IPS DF 6.9 (cell line): ENCODE data around the gene PRLR.
"Not testable (repeated sequence)": the region's sequence is repeated elsewhere in the genome, so short reads cannot be mapped to it uniquely, and the experiment has no call there.

Experiments
- DNase-seq: peaks from one replicate; pipeline ENCODE4 v3.0.0-alpha.2; 2013; ENCODE audit warnings: low read depth, low spot score
- H3K27ac ChIP-seq: one replicate; pipeline ENCODE4 v1.5.1; 2013; ENCODE audit warnings: low read length, control low read depth
- H3K27me3 ChIP-seq: 2 replicates; pipeline ENCODE4 v1.6.1; 2013; ENCODE audit warnings: mild to moderate bottlenecking, low read length; ENCODE audit not compliant: control insufficient read depth, insufficient read depth
- H3K36me3 ChIP-seq: 2 replicates; pipeline ENCODE4 v1.6.1; 2013; ENCODE audit warnings: low read length; ENCODE audit not compliant: control insufficient read depth, insufficient read depth
- H3K4me1 ChIP-seq: 2 replicates; pipeline ENCODE4 v1.6.1; 2013; ENCODE audit warnings: low read length; ENCODE audit not compliant: control insufficient read depth, insufficient read depth
- H3K4me3 ChIP-seq: 2 replicates; pipeline ENCODE4 v1.5.1; 2013; ENCODE audit warnings: mild to moderate bottlenecking, low read length
- H3K9me3 ChIP-seq: 2 replicates; pipeline ENCODE4 v1.6.1; 2013; ENCODE audit warnings: low read length, inconsistent platforms; ENCODE audit not compliant: control insufficient read depth, insufficient read depth
- WGBS: extraction: QIAGEN DNeasy Blood & Tissue Kit; methylation state at CpG from one replicate; pipeline ENCODE4 v1.1.7; 2013; ENCODE audit warnings: mixed read lengths, missing lambda C conversion rate; ENCODE audit not compliant: insufficient read length, insufficient coverage; 5-methylcytosine and 5-hydroxymethylcytosine counted together

Gene PRLR

GRCh38 chr5:35112300-35112699 is 118.0 kb downstream of the PRLR start:
- Histone ChIP-seq H3K27me3 (no peaks in the 10 kb centered on the region; the same call in 1 of the 2 replicates), H3K27ac (no peak overlapping the region), H3K9me3 (no peaks in the 10 kb centered on the region), H3K4me3 (no peak overlapping the region), H3K4me1 (peaks cover 2% of the 10 kb centered on the region; the same call in 1 of the 2 replicates), H3K36me3 (no peaks in the 10 kb centered on the region)
- no CpG with 5 or more reads among the region's 4 CpGs for WGBS
- no peak for DNase-seq

DNA sequence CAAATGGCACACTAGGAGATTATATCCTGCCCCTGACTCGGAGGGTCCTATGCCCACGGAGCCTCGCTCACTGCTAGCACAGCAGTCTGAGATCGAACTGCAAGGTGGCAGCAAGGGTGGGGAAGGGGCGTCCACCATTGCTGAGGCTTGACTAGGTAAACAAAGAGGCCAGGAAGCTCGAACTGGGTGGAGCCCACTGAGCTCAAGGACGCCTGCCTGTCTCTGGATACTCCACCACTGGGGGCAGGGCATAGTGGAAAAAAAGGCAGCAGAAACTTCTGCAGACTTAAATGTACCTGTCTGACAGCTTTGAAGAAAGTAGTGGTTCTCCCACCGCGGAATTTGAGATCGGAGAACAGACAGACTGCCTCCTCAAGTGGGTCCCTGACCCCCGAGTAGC is 125.7 kb downstream of the PRLR start:
- not testable (repeated sequence) for H3K27me3 ChIP-seq, H3K4me3 ChIP-seq, H3K9me3 ChIP-seq, DNase-seq, H3K36me3 ChIP-seq, H3K4me1 ChIP-seq, H3K27ac ChIP-seq
- no CpG with 5 or more reads among the region's 11 CpGs for WGBS

- no CpG with 5 or more reads among the region's 5 CpGs for WGBS
- H3K27me3 ChIP-seq: no peaks in the 10 kb centered on the region
- H3K36me3 ChIP-seq: no peaks in the 10 kb centered on the region
- H3K4me1 ChIP-seq: no peaks in the 10 kb centered on the region
- H3K9me3 ChIP-seq: no peaks in the 10 kb centered on the region
- H3K27ac ChIP-seq: no peak overlapping the region
- no peak overlapping the region for H3K4me3 ChIP-seq
- DNase-seq: no peak
Observed at GRCh38 chr5:35103637-35104299, 126.5 kb downstream of the PRLR start.

- not testable (repeated sequence) for H3K27ac ChIP-seq, H3K36me3 ChIP-seq, H3K27me3 ChIP-seq, H3K4me3 ChIP-seq, H3K9me3 ChIP-seq, DNase-seq, H3K4me1 ChIP-seq
- no CpG with 5 or more reads among the region's 9 CpGs for WGBS
Observed at GRCh38 chr5:35101720-35102119, 128.6 kb downstream of the PRLR start.

GRCh38 chr5:35101016-35101415 is 129.3 kb downstream of the PRLR start:
- Histone ChIP-seq H3K9me3 (no peaks in the 10 kb centered on the region), H3K27ac (no peak overlapping the region), H3K27me3 (no peaks in the 10 kb centered on the region), H3K36me3 (no peaks in the 10 kb centered on the region), H3K4me3 (no peak overlapping the region), H3K4me1 (no peaks in the 10 kb centered on the region)
- WGBS: no CpG with 5 or more reads among the region's 4 CpGs
- DNase-seq: no peak

GRCh38 chr5:35098214-35098613 is 132.1 kb downstream of the PRLR start:
- Histone ChIP-seq H3K27me3 (no peaks in the 10 kb centered on the region), H3K4me3 (no peak overlapping the region), H3K36me3 (no peaks in the 10 kb centered on the region), H3K9me3 (no peaks in the 10 kb centered on the region), H3K4me1 (no peaks in the 10 kb centered on the region), H3K27ac (no peak overlapping the region)
- no peak for DNase-seq
- WGBS: no CpG with 5 or more reads among the region's 4 CpGs

GRCh38 chr5:35096932-35097331 is 133.4 kb downstream of the PRLR start:
- WGBS: no CpG with 5 or more reads among the region's 1 CpG
- no peak for DNase-seq
- H3K4me1 ChIP-seq: no peaks in the 10 kb centered on the region
- no peak overlapping the region for H3K27ac ChIP-seq
- no peak overlapping the region for H3K4me3 ChIP-seq
- H3K36me3 ChIP-seq: no peaks in the 10 kb centered on the region
- no peaks in the 10 kb centered on the region for H3K27me3 ChIP-seq
- H3K9me3 ChIP-seq: no peaks in the 10 kb centered on the region

GRCh38 chr5:35096216-35096615 is 134.1 kb downstream of the PRLR start:
- H3K9me3 ChIP-seq: no peaks in the 10 kb centered on the region
- no peaks in the 10 kb centered on the region for H3K27me3 ChIP-seq
- no peaks in the 10 kb centered on the region for H3K36me3 ChIP-seq
- no peak for DNase-seq
- WGBS: no CpG with 5 or more reads among the region's 3 CpGs
- H3K4me3 ChIP-seq: no peak overlapping the region
- no peak overlapping the region for H3K27ac ChIP-seq
- no peaks in the 10 kb centered on the region for H3K4me1 ChIP-seq

- H3K9me3 ChIP-seq: no peaks in the 10 kb centered on the region
- H3K27ac ChIP-seq: no peak overlapping the region
- H3K4me1 ChIP-seq: no peaks in the 10 kb centered on the region
- WGBS: no CpG with 5 or more reads among the region's 3 CpGs
- no peak overlapping the region for H3K4me3 ChIP-seq
- no peak for DNase-seq
- H3K36me3 ChIP-seq: no peaks in the 10 kb centered on the region
- no peaks in the 10 kb centered on the region for H3K27me3 ChIP-seq
Observed at GRCh38 chr5:35095366-35095765, 134.9 kb downstream of the PRLR start.

DNA sequence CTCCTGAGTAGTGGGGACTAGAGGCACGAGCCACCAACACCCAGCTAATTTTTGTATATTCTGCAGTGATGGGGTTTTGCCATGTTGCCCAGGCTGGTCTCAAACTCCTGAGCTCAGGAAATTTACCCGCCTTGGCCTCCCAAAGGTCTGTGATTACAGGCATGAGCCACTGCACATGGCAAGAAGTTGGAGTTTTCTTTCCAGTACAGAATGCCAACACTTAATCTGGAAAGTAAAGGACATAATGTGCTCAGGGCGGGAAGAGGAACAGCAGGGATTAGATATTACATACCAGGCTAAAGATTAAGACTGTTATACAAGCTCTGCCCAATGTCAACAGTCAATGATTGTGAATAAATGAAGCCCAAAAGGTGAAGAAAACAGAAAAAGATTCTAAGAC is 135.3 kb downstream of the PRLR start:
- Histone ChIP-seq H3K4me1 (no peaks in the 10 kb centered on the region), H3K27me3 (no peaks in the 10 kb centered on the region), H3K4me3 (no peak overlapping the region), H3K36me3 (no peaks in the 10 kb centered on the region), H3K27ac (no peak overlapping the region), H3K9me3 (no peaks in the 10 kb centered on the region)
- no CpG with 5 or more reads among the region's 3 CpGs for whole genome bisulfite sequencing
- no peak for DNase-seq

- no peak overlapping the region for H3K27ac ChIP-seq
- DNase-seq: no peak
- no CpG with 5 or more reads among the region's 2 CpGs for WGBS
- no peak overlapping the region for H3K4me3 ChIP-seq
- H3K27me3 ChIP-seq: no peaks in the 10 kb centered on the region
- no peaks in the 10 kb centered on the region for H3K4me1 ChIP-seq
- no peaks in the 10 kb centered on the region for H3K9me3 ChIP-seq
- no peaks in the 10 kb centered on the region for H3K36me3 ChIP-seq
Observed at GRCh38 chr5:35092703-35093102, 137.6 kb downstream of the PRLR start.
